Activated CD4-positive, CD25-positive, alpha-beta regulatory T cell treated with anti-CD3 and anti-CD28 coated beads, Interleukin-2, amount 50 U/mL, for 72 hours (primary cell): ENCODE data around the gene TMEM39B.
"Not testable (repeated sequence)": the region's sequence is repeated elsewhere in the genome, so short reads cannot be mapped to it uniquely, and the experiment has no call there.

Source experiments
- DNase-seq: peaks from one replicate; pipeline ENCODE4 v3.0.0; 2021

Gene TMEM39B

GRCh38 chr1:32113436-32113835, 40.7 kb downstream of the TMEM39B start:
- not testable (repeated sequence) for DNase-seq

GRCh38 chr1:32114420-32114819, 41.7 kb downstream of the TMEM39B start:
- DNase-seq, result no peak

- DNase-seq, result no peak
Observed at GRCh38 chr1:32115496-32115895, 42.8 kb downstream of the TMEM39B start.

DNA sequence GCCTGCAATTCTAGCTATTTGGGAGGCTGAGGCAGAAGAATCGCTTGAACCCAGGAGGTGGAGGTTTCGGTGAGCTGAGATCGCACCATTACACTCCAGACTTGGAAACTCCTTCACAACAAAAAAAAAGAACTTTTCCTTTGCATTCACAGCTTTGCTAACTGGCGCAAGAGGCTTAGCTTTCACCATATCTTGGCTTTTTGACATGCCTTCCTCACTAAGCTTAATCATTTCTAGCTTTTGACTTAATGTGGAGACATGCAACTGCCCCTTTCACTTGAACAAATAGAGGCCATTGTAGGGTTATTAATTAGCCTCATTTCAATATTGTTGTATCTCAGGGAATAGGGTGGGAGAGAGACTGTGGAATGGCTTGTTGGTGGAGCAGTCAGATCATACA, 43.8 kb downstream of the TMEM39B start:
- no peak for DNase-seq

DNA sequence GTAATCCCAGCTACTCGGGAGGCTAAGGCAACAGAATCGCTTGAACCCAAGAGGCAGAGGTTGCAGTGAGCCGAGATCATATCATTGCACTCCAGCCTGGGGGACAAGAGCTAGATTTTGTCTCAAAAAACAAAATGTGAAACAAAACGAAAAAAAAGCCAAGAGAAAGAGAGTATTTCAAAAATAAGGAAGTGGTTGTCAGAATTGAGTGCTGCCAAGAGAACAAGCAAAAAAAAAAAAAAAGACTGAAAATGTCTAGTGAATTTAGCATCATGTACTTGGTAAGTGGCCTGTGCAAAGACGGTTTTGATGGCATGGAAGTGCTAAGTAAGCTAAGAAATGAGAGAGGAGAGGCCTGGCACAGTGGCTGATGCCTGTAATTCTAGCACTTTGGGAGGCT, 49.4 kb downstream of the TMEM39B start:
- no peak for DNase-seq

- DNase-seq, result not testable (repeated sequence)
Observed at GRCh38 chr1:32123361-32123760, 50.6 kb downstream of the TMEM39B start.

GRCh38 chr1:32125313-32125712, 52.6 kb downstream of the TMEM39B start:
- DNase-seq, result no peak

GRCh38 chr1:32126770-32127169, 54.0 kb downstream of the TMEM39B start:
- no peak for DNase-seq

GRCh38 chr1:32127409-32128198, 54.9 kb downstream of the TMEM39B start:
- DNase-seq, result no peak

- DNase-seq, result no peak
Observed at GRCh38 chr1:32128479-32128878, 55.7 kb downstream of the TMEM39B start.

DNA sequence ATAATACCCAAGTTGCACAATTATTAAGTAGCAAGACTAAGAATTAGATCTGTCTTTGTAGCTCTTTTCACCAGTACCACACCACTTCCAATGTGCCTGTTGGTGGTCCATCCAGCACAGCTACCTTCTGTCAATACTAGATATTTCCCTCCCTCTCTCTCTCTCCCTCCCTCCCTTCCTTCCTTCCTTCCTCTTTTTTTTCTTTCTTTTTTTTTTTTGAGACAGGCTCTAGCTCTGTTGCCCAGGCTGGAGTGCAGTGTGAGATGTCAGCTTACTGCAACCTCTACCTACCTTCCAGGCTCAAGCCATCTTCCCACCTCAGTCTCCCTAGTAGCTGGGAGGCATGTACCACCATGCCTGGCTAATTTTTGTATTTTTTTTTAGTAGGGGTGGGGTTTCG, 56.2 kb downstream of the TMEM39B start:
- DNase-seq, result no peak

DNA sequence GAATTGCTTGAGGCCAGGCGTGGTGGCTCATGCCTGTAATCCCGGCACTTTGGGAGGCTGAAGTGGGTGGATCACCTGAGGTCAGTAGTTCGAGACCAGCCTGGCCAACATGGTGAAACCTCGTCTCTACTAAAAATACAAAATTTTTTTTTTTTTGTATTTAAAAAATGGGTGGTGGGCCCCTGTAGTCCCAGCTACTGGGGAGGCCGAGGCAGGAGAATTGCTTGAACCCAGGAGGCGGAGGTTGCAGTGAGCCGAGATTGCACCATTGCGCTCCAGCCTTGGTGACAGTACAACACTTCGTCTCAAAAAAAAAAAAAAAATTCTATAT, 61.2 kb downstream of the TMEM39B start:
- not testable (repeated sequence) for DNase-seq

DNA sequence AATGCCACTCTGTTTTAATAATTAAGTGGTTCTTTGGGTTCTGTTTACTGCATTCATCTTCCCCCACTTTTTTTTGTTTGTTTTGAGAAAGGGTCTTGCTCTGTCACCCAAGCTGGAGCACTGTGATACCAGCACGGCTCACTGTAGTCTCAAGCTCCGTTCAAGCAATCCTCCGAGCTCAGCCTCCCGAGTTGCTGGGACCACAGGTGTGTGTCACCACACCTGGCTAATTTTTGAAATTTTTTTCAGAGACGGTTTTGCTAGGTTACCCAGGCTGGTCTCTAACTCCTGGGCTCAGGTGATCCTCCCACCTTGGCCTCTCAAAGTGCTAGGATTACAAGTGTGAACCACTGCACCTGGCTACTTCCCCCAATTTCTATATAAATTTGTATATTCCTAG, 64.4 kb downstream of the TMEM39B start:
- DNase-seq, result no peak

DNA sequence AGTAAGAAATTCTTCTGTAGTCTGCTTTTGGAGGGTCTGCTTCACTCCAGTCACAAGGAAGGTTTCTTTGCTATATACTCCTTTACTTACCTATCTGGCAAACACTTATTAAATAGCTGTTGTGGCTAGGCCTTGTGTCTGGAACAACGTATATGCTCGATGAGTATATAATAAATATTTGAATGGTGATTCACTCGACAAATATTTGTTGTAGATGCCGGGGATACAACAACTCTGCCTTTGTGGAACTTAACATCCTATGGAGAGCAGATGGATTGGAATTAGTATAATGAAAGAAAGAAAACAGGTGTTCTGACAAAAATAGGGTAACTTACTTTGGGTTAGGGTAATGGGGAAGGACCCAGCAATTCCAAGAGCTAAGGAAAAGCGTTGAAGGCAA, 66.2 kb downstream of the TMEM39B start:
- DNase-seq, result no peak

DNA sequence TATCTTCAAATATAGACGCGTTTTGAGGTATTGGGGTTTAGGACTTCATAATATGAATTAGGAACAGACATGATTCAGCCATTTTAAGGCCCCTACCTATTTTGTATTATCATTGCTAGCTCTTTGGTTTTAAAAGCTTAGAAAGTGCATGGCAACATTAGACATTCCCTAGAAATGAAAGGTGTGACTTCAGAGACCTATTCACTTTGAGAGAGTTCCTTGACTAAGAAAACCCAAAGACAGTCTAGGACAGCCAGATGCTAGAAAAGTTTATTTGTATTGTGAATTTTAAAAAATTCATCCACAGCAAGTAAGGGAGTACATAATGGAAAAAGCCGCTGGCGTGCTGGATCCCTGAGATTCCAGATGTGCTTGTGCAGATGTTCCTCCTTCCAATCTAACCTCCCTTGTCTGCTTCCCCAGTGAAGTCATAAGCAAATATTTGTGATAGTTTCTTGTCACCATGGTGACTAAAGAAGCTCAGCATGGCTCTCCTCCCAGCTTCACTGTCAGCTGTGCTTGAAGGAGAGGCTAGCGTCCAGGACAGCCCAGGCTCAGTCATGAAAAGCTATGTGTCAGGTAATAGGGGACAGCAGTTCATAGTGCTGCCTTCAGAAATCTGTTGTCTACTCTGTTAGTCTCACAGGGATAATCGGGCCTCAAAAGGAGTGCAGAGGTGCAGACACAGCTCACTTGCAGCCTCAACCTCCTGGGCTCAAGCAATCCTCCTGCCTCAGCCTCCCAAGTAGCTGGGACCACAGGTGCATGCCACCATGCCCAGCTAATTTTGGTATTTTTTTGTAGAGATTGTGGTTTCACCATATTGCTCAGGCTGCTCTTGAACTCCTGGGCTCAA, 69.9 kb downstream of the TMEM39B start:
- DNase-seq, result no peak

GRCh38 chr1:32143302-32143695, 70.6 kb downstream of the TMEM39B start:
- not testable (repeated sequence) for DNase-seq

GRCh38 chr1:32144033-32144432, 71.3 kb downstream of the TMEM39B start:
- DNase-seq, result no peak

- not testable (repeated sequence) for DNase-seq
Observed at GRCh38 chr1:32147799-32148198, 75.1 kb downstream of the TMEM39B start.

DNA sequence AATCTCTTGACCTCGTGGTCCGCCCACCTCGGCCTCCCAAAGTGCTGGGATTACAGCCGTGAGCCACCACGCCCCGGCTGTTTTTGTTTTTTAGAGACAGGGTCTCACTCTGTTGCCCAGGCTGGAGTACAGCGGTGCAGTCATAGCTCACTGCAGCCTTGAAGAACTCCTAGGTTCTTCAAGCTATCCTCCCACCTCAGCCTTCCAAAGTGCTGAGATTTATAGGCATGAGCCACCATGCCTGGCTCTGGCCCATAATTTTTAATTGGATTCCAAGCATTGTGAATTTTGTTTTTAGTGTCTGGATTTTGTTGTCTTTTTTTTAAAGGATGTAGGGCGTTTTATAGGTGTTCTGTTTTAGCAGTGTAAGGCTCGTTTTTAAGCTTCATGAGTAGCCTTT, 78.1 kb downstream of the TMEM39B start:
- DNase-seq, result no peak

GRCh38 chr1:32151319-32151787, 78.6 kb downstream of the TMEM39B start:
- DNase-seq, result no peak
